GM18867 (cell line): ENCODE results near the gene PRKAR1B.
"Not testable (repeated sequence)": the region's sequence is repeated elsewhere in the genome, so short reads cannot be mapped to it uniquely, and the experiment has no call there.

Source experiments
- ATAC-seq: cut with Tn5 transposase; IDR thresholded peaks from one replicate; pipeline ENCODE4 v1.9.1; 2021; ENCODE audit warnings: mild to moderate bottlenecking, moderate library complexity; ENCODE audit not compliant: unreplicated experiment

The PRKAR1B gene

GRCh38 chr7:563629-564170, 163.4 kb downstream of the PRKAR1B start:
- no peak for ATAC-seq

- no peak for ATAC-seq
Observed at GRCh38 chr7:562789-563628, 164.1 kb downstream of the PRKAR1B start.

GRCh38 chr7:562374-562675, 164.8 kb downstream of the PRKAR1B start:
- no peak for ATAC-seq

GRCh38 chr7:561631-562373, 165.3 kb downstream of the PRKAR1B start:
- no peak for ATAC-seq

GRCh38 chr7:560966-561630, 166.0 kb downstream of the PRKAR1B start:
- ATAC-seq = no peak

GRCh38 chr7:559396-559705, 167.7 kb downstream of the PRKAR1B start:
- ATAC-seq = no peak

GRCh38 chr7:557558-557881, 169.6 kb downstream of the PRKAR1B start:
- no peak for ATAC-seq

- no peak for ATAC-seq
Observed at GRCh38 chr7:556837-557557, 170.1 kb downstream of the PRKAR1B start.

GRCh38 chr7:556291-556826, 170.7 kb downstream of the PRKAR1B start:
- no peak for ATAC-seq

GRCh38 chr7:555551-556160, 171.4 kb downstream of the PRKAR1B start:
- ATAC-seq = no peak

GRCh38 chr7:553636-554111, 173.4 kb downstream of the PRKAR1B start:
- no peak for ATAC-seq

GRCh38 chr7:552868-553635, 174.0 kb downstream of the PRKAR1B start:
- ATAC-seq = no peak

GRCh38 chr7:552151-552867, 174.8 kb downstream of the PRKAR1B start:
- ATAC-seq = not testable (repeated sequence)

- ATAC-seq = not testable (repeated sequence)
Observed at GRCh38 chr7:551615-551970, 175.5 kb downstream of the PRKAR1B start.

GRCh38 chr7:550881-551614, 176.0 kb downstream of the PRKAR1B start:
- no peak for ATAC-seq

GRCh38 chr7:549891-550625, 177.0 kb downstream of the PRKAR1B start:
- no peak for ATAC-seq

- no peak for ATAC-seq
Observed at GRCh38 chr7:549066-549890, 177.8 kb downstream of the PRKAR1B start.
